HepG2 (cell line): Measurements from ENCODE around the gene HAT1. TPM values are rescaled to one million over a fixed set of nuclear protein-coding genes. Genes with fewer than 3 reads are reported as not detected.

ENCODE experiments used
- DRAP1 ChIP-seq: IDR thresholded peaks from 2 replicates; pipeline ENCODE4 v1.6.1; 2016; ENCODE audit warnings: missing genetic modification reagents, missing compliant biosample characterization
- EEA1 ChIP-seq: sonication (generic); formaldehyde crosslinking; IDR thresholded peaks from 2 replicates; pipeline ENCODE4 v1.5.1; 2020; ENCODE audit warnings: mild to moderate bottlenecking, missing genetic modification reagents, borderline replicate concordance
- GFI1 ChIP-seq: sonication (generic); formaldehyde crosslinking; IDR thresholded peaks from 2 replicates; pipeline ENCODE4 v1.5.0; 2020; ENCODE audit warnings: missing genetic modification reagents, mild to moderate bottlenecking, borderline replicate concordance
- GLI4 ChIP-seq: sonication (generic); formaldehyde crosslinking; IDR thresholded peaks from 2 replicates; pipeline ENCODE4 v1.5.1; 2020; ENCODE audit warnings: missing genetic modification reagents, mild to moderate bottlenecking, moderate library complexity, borderline replicate concordance
- HNRNPH1 ChIP-seq: fragments of 200-400 bp; formaldehyde crosslinking; optimal IDR thresholded peaks from 2 replicates; pipeline ENCODE3; 2017; ENCODE audit warnings: mild to moderate bottlenecking, low read depth, low read length
- RARA ChIP-seq: IDR thresholded peaks from 2 replicates; pipeline ENCODE4 v1.6.1; 2016; ENCODE audit warnings: missing genetic modification reagents, missing compliant biosample characterization
- RBAK ChIP-seq: sonication (generic); formaldehyde crosslinking; IDR thresholded peaks from 2 replicates; pipeline ENCODE4 v1.5.1; 2020; ENCODE audit warnings: mild to moderate bottlenecking, missing genetic modification reagents
- SCMH1 ChIP-seq: sonication (generic); formaldehyde crosslinking; IDR thresholded peaks from 2 replicates; pipeline ENCODE4 v1.9.0; 2021; ENCODE audit warnings: missing genetic modification reagents, mild to moderate bottlenecking, borderline replicate concordance
- ZBTB42 ChIP-seq: sonication (generic); formaldehyde crosslinking; IDR thresholded peaks from 2 replicates; pipeline ENCODE4 v1.5.0; 2020; ENCODE audit warnings: mild to moderate bottlenecking, missing genetic modification reagents
- ZNF260 ChIP-seq: sonication (generic); formaldehyde crosslinking; IDR thresholded peaks from 2 replicates; pipeline ENCODE4 v1.4.0; 2020; ENCODE audit warnings: missing genetic modification reagents, low read depth, mild to moderate bottlenecking, borderline replicate concordance
- ZNF432 ChIP-seq: sonication (generic); formaldehyde crosslinking; IDR thresholded peaks from 2 replicates; pipeline ENCODE4 v1.5.0; 2020; ENCODE audit warnings: missing genetic modification reagents, mild to moderate bottlenecking, borderline replicate concordance
- ZNF720 ChIP-seq: sonication (generic); formaldehyde crosslinking; IDR thresholded peaks from 2 replicates; pipeline ENCODE4 v1.4.0; 2020; ENCODE audit warnings: missing genetic modification reagents
- ZNF770 ChIP-seq: sonication (generic); formaldehyde crosslinking; IDR thresholded peaks from 2 replicates; pipeline ENCODE4 v1.5.0; 2020; ENCODE audit warnings: mild to moderate bottlenecking, missing genetic modification reagents
- polyA plus RNA-seq, 8 experiments: library from polyadenylated mRNA; depleted of rRNA in 3 of 8; stranded (reverse) in 7 of 8; unstranded in 1 of 8; fragments of >200 nt; fragmentation: Illumina TruSeq in 4 of 8; extraction: Trizol in 4 of 8; gene quantifications; 2 replicates each; pipeline versions ENCODE4 v1.2.1 to v1.2.3, GENCODE V29; 2011 to 2016; ENCODE audit warnings: low read depth in 4 of 8, missing spikeins in 1 of 8, mixed read lengths in 1 of 8; ENCODE audit not compliant: insufficient read depth in 1 of 8
- total RNA-seq, 5 experiments: library from RNA; depleted of rRNA; stranded (reverse); fragments of >200 nt; fragmentation: Illumina TruSeq; extraction: Trizol; gene quantifications; 2 replicates each; pipeline ENCODE4 v1.2.3, GENCODE V29; 2016; ENCODE audit warnings: low read depth in 1 of 5
- TF ChIP-seq, protein P1 (sequence below): sonication (generic); formaldehyde crosslinking; IDR thresholded peaks from 2 replicates; pipeline ENCODE4 v1.8.1; 2022; ENCODE audit warnings: low read depth, mild to moderate bottlenecking, missing genetic modification reagents
- TF ChIP-seq, protein P2 (sequence below): sonication (generic); formaldehyde crosslinking; IDR thresholded peaks from 2 replicates; pipeline ENCODE4 v1.4.0; 2020; ENCODE audit warnings: missing genetic modification reagents, borderline replicate concordance
- TF ChIP-seq, protein P3 (sequence below): IDR thresholded peaks from 2 replicates; pipeline ENCODE4 v1.6.1; 2018; ENCODE audit warnings: missing genetic modification reagents, mild to moderate bottlenecking, missing compliant biosample characterization

HAT1 gene
- total and polyA plus RNA-seq, 2 of the 13 experiments (the other 11 are each of a cell fraction or from before 2014, with no cell fraction given): 45.4 to 119 TPM

- TF ChIP-seq ZNF770 (CRISPR knock-in tag) (0 out of 2 replicates have a peak, but pooled peaks have one; percentile 24), GFI1 (CRISPR knock-in tag) (peak; percentile 54), ZNF260 (no peak), ZNF720 (CRISPR knock-in tag) (no peak), DRAP1 (CRISPR knock-in tag) (no peak), SCMH1 (CRISPR knock-in tag) (no peak), ZBTB42 (CRISPR knock-in tag) (peak; percentile 25; the same call in 1 of the 2 replicates), GLI4 (CRISPR knock-in tag) (peak; percentile 69; the same call in 1 of the 2 replicates), ZNF432 (CRISPR knock-in tag) (no peak), EEA1 (CRISPR knock-in tag) (peak; percentile 32; the same call in 1 of the 2 replicates), RBAK (CRISPR knock-in tag) (no peak), HNRNPH1 (no peak), RARA (CRISPR knock-in tag) (peak; percentile 8; the same call in 1 of the 2 replicates)
- TF ChIP-seq, protein P1, sequence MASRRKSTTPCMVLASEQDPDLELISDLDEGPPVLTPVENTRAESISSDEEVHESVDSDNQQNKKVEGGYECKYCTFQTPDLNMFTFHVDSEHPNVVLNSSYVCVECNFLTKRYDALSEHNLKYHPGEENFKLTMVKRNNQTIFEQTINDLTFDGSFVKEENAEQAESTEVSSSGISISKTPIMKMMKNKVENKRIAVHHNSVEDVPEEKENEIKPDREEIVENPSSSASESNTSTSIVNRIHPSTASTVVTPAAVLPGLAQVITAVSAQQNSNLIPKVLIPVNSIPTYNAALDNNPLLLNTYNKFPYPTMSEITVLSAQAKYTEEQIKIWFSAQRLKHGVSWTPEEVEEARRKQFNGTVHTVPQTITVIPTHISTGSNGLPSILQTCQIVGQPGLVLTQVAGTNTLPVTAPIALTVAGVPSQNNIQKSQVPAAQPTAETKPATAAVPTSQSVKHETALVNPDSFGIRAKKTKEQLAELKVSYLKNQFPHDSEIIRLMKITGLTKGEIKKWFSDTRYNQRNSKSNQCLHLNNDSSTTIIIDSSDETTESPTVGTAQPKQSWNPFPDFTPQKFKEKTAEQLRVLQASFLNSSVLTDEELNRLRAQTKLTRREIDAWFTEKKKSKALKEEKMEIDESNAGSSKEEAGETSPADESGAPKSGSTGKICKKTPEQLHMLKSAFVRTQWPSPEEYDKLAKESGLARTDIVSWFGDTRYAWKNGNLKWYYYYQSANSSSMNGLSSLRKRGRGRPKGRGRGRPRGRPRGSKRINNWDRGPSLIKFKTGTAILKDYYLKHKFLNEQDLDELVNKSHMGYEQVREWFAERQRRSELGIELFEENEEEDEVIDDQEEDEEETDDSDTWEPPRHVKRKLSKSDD (CRISPR knock-in tag): peak; percentile 41; the same call in 1 of the 2 replicates
- TF ChIP-seq, protein P2, sequence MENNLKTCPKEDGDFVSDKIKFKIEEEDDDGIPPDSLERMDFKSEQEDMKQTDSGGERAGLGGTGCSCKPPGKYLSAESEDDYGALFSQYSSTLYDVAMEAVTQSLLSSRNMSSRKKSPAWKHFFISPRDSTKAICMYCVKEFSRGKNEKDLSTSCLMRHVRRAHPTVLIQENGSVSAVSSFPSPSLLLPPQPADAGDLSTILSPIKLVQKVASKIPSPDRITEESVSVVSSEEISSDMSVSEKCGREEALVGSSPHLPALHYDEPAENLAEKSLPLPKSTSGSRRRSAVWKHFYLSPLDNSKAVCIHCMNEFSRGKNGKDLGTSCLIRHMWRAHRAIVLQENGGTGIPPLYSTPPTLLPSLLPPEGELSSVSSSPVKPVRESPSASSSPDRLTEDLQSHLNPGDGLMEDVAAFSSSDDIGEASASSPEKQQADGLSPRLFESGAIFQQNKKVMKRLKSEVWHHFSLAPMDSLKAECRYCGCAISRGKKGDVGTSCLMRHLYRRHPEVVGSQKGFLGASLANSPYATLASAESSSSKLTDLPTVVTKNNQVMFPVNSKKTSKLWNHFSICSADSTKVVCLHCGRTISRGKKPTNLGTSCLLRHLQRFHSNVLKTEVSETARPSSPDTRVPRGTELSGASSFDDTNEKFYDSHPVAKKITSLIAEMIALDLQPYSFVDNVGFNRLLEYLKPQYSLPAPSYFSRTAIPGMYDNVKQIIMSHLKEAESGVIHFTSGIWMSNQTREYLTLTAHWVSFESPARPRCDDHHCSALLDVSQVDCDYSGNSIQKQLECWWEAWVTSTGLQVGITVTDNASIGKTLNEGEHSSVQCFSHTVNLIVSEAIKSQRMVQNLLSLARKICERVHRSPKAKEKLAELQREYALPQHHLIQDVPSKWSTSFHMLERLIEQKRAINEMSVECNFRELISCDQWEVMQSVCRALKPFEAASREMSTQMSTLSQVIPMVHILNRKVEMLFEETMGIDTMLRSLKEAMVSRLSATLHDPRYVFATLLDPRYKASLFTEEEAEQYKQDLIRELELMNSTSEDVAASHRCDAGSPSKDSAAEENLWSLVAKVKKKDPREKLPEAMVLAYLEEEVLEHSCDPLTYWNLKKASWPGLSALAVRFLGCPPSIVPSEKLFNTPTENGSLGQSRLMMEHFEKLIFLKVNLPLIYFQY: no peak
- TF ChIP-seq, protein P3, sequence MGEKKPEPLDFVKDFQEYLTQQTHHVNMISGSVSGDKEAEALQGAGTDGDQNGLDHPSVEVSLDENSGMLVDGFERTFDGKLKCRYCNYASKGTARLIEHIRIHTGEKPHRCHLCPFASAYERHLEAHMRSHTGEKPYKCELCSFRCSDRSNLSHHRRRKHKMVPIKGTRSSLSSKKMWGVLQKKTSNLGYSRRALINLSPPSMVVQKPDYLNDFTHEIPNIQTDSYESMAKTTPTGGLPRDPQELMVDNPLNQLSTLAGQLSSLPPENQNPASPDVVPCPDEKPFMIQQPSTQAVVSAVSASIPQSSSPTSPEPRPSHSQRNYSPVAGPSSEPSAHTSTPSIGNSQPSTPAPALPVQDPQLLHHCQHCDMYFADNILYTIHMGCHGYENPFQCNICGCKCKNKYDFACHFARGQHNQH (CRISPR knock-in tag): peak; percentile 37; the same call in 1 of the 2 replicates
Observed at GRCh38 chr2:171893824-171894611, 28.2 kb upstream of the HAT1 start, which contains the start of gene SLC25A12 (continued).
